Prostate gland (tissue), 2 donors: ENCODE measurements around the gene NLGN4Y. TPM values are rescaled to one million over a fixed set of nuclear protein-coding genes. Genes with fewer than 3 reads are reported as not detected.

Source experiments
- DNase-seq: peaks from one replicate; pipeline ENCODE4 v3.0.0-alpha.2; 2019; ENCODE audit warnings: low spot score
- H3K27ac ChIP-seq, 2 donors: fragments of 200-600 bp; sonication (generic); 2 replicates each; pipeline ENCODE4 v1.5.1; 2017 to 2019
- H3K27me3 ChIP-seq: fragments of 200-600 bp; sonication (generic); replicated peaks from 2 replicates; pipeline ENCODE4 v1.5.1; 2019; ENCODE audit not compliant: insufficient read depth
- H3K36me3 ChIP-seq, 2 donors: fragments of 200-600 bp; sonication (generic); 1 replicate in 1 of 2; 2 replicates in 1 of 2; pipeline versions ENCODE4 v1.5.1 to v1.8.1; 2017 to 2019
- H3K4me1 ChIP-seq: fragments of 200-600 bp; sonication (generic); replicated peaks from 2 replicates; pipeline ENCODE4 v1.5.1; 2019
- H3K4me3 ChIP-seq, 2 donors: fragments of 200-600 bp; sonication (generic); 2 replicates each; pipeline ENCODE4 v1.5.1; 2017 to 2019
- H3K9me3 ChIP-seq: fragments of 200-600 bp; sonication (generic); 2 replicates; pipeline ENCODE4 v1.5.1; 2017
- CTCF ChIP-seq, 4 experiments: fragments of 200-600 bp in 2 of 4; fragments of 450-650 bp in 2 of 4; sonication (generic) in 2 of 4; IDR thresholded peaks; 1 replicate in 3 of 4; 2 replicates in 1 of 4; pipeline ENCODE4 v1.5.1; 2016 to 2019; ENCODE audit warnings: antibody characterized with exemption in 4 of 4, mild to moderate bottlenecking in 2 of 4, moderate library complexity in 2 of 4
- POLR2A ChIP-seq: fragments of 450-650 bp; IDR thresholded peaks from one replicate; pipeline ENCODE4 v1.6.1; 2016; ENCODE audit warnings: antibody characterized with exemption, mild to moderate bottlenecking
- POLR2AphosphoS5 ChIP-seq: sonication (generic); formaldehyde crosslinking; IDR thresholded peaks from one replicate; pipeline ENCODE4 v1.6.1; 2017; ENCODE audit warnings: antibody characterized with exemption
- WGBS: methylation state at CpG from one replicate; pipeline ENCODE4 v1.1.5; 2018; 5-methylcytosine and 5-hydroxymethylcytosine counted together
- intact Hi-C: fragments of 100-400 bp; cut with DNase I; formaldehyde crosslinking; loops from one replicate; pipeline ENCODE4 v1.14.2; 2022
- total RNA-seq, 2 donors: library from RNA; depleted of rRNA; stranded (reverse); fragments of >200 nt; gene quantifications; one replicate each; pipeline ENCODE4 v1.1.0, GENCODE V29; 2016

NLGN4Y gene
- total RNA-seq, 2 donors from 2014 or later, result 22.4 to 24.4 TPM

DNA sequence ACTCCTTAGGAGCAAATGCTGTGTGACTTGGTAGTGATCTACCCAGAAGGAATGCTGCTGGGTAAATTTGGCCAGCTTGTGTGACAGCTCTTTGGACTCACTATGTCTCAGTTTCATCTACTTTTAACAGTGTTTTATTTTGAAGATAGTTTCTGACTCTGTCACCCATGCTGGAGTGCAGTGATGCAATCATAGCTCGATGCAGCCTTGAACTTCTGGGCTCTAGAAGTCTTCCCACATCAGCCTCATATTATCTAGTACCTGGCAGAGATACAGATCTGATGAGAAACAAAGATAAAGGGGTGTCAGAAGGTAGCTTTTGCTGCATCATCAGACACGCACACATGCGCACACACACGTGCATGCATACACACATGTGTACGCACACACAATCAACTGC is 19.2 kb downstream of the NLGN4Y start:
- no peaks in the 10 kb centered on the region for H3K36me3 ChIP-seq
- H3K27ac ChIP-seq, result no peak overlapping the region
- 85% methylated on average over 5 of the region's 5 CpGs for WGBS
- intact Hi-C loops, result no loop called here
- H3K4me3 ChIP-seq, result no peak overlapping the region
- no peaks in the 10 kb centered on the region for H3K27me3 ChIP-seq
- H3K9me3 ChIP-seq, result no peaks in the 10 kb centered on the region
- no peak for TF ChIP-seq POLR2AphosphoS5
- no peak for TF ChIP-seq CTCF (IDR thresholded peaks at IDR 0.05)
- TF ChIP-seq POLR2A, result no peak
- no peaks in the 10 kb centered on the region for H3K4me1 ChIP-seq
- DNase-seq, result no peak

- 79% methylated on average over 3 of the region's 3 CpGs for WGBS
- Histone ChIP-seq H3K4me3 (no peak overlapping the region), H3K9me3 (no peaks in the 10 kb centered on the region), H3K27me3 (no peaks in the 10 kb centered on the region), H3K27ac (no peak overlapping the region), H3K36me3 (no peaks in the 10 kb centered on the region), H3K4me1 (no peaks in the 10 kb centered on the region)
- intact Hi-C loops, result no loop called here
- no peak for DNase-seq
- TF ChIP-seq CTCF (IDR thresholded peaks at IDR 0.05), result no peak
- TF ChIP-seq POLR2AphosphoS5, result no peak
- no peak for TF ChIP-seq POLR2A
Observed at GRCh38 chrY:14581294-14581693, 57.0 kb downstream of the NLGN4Y start.

GRCh38 chrY:14586725-14587124 is 62.4 kb downstream of the NLGN4Y start:
- DNase-seq, result no peak
- Histone ChIP-seq H3K27ac (no peak overlapping the region), H3K4me3 (no peak overlapping the region), H3K4me1 (no peaks in the 10 kb centered on the region), H3K36me3 (no peaks in the 10 kb centered on the region), H3K9me3 (no peaks in the 10 kb centered on the region), H3K27me3 (no peaks in the 10 kb centered on the region)
- intact Hi-C loops, result no loop called here
- no peak for TF ChIP-seq POLR2AphosphoS5
- TF ChIP-seq CTCF (IDR thresholded peaks at IDR 0.05), result no peak
- TF ChIP-seq POLR2A, result no peak
- 67% methylated on average over 4 of the region's 4 CpGs for WGBS

- Histone ChIP-seq H3K27me3 (no peaks in the 10 kb centered on the region), H3K36me3 (no peaks in the 10 kb centered on the region), H3K9me3 (no peaks in the 10 kb centered on the region), H3K4me3 (no peak overlapping the region), H3K27ac (no peak overlapping the region), H3K4me1 (no peaks in the 10 kb centered on the region)
- no peak for DNase-seq
- 88% methylated on average over 11 of the region's 11 CpGs for WGBS
- no peak for TF ChIP-seq POLR2A
- no peak for TF ChIP-seq POLR2AphosphoS5
- no peak for TF ChIP-seq CTCF (IDR thresholded peaks at IDR 0.05)
- intact Hi-C loops, result no loop called here
Observed at GRCh38 chrY:14601372-14601771, 77.0 kb downstream of the NLGN4Y start.

- no peaks in the 10 kb centered on the region for H3K36me3 ChIP-seq
- DNase-seq, result no peak
- no peak for TF ChIP-seq CTCF (IDR thresholded peaks at IDR 0.05)
- TF ChIP-seq POLR2A, result no peak
- no peak for TF ChIP-seq POLR2AphosphoS5
- H3K27ac ChIP-seq, result no peak overlapping the region
- 100% methylated on average over 1 of the region's 1 CpG for WGBS
- intact Hi-C loops, result no loop called here
- no peaks in the 10 kb centered on the region for H3K4me1 ChIP-seq
- H3K27me3 ChIP-seq, result no peaks in the 10 kb centered on the region
- H3K4me3 ChIP-seq, result no peak overlapping the region
- H3K9me3 ChIP-seq, result no peaks in the 10 kb centered on the region
Observed at GRCh38 chrY:14617625-14618024, 93.3 kb downstream of the NLGN4Y start.
